ENCODE measurements around the gene FYN. TPM values are rescaled to one million over a fixed set of nuclear protein-coding genes. Genes with fewer than 3 reads are reported as not detected.

Gene FYN
- total RNA-seq, 1 donor, result 106 TPM

- no peaks in the 10 kb centered on the region for H3K9me3 ChIP-seq (ENCODE audit: low read depth, low read length)
- H3K27ac ChIP-seq (ENCODE audit: low read depth, low read length), result no peak overlapping the region
- H3K79me2 ChIP-seq (ENCODE audit: insufficient read depth, low read length), result peaks cover 32% of the 10 kb centered on the region
- H3K4me2 ChIP-seq (ENCODE audit: insufficient read depth, low read length), result no peak overlapping the region
- H3K4me3 ChIP-seq (ENCODE audit: insufficient read depth, low read length), result no peak overlapping the region
- no peak for TF ChIP-seq CTCF (IDR thresholded peaks at IDR 0.05; ENCODE audit: extremely low read depth, low read depth, low read length)
- H3K36me3 ChIP-seq (ENCODE audit: insufficient read depth, low read length), result peaks cover 38% of the 10 kb centered on the region
- H4K20me1 ChIP-seq (ENCODE audit: insufficient read depth, low read length), result peaks cover 2% of the 10 kb centered on the region
- H3K4me1 ChIP-seq (ENCODE audit: insufficient read depth, low read length), result peaks cover 18% of the 10 kb centered on the region
- no peak overlapping the region for H2AFZ ChIP-seq (ENCODE audit: low read length)
- no peak for DNase-seq (ENCODE audit: insufficient read length, low spot score, missing footprints)
- no peaks in the 10 kb centered on the region for H3K27me3 ChIP-seq (ENCODE audit: insufficient read depth, low read length)
These were observed 154.9 kb downstream of the FYN start for GRCh38 chr6:111718326-111718725.

DNA sequence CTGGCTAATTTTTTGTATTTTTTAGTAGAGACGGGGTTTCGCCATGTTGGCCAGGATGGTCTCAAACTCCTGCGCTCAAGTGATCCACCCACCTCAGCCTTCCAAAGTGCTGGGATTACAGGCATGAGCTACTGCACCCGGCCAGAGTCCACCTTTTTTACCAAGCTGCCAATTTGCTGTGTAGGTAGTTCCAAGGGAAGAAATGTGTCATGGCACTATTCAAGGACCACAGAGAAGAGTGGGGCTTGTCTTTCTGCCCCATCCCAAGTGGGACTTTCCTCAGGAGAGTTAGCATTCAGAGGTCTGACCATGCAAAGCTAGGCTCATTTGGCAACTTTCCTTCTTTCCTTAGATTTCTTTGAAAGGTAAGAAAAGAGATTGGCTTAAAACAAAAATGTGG is 155.6 kb downstream of the FYN start:
- Histone ChIP-seq H3K27me3 (ENCODE audit: insufficient read depth, low read length) (no peaks in the 10 kb centered on the region), H3K27ac (ENCODE audit: low read depth, low read length) (no peak overlapping the region), H3K4me3 (ENCODE audit: insufficient read depth, low read length) (no peak overlapping the region)

GRCh38 chr6:111716325-111716724 is 156.9 kb downstream of the FYN start:
- Histone ChIP-seq H3K79me2 (ENCODE audit: insufficient read depth, low read length) (peaks cover 32% of the 10 kb centered on the region), H3K27ac (ENCODE audit: low read depth, low read length) (no peak overlapping the region)

More for the DNA sequence above, 155.6 kb downstream of the FYN start:
- H3K4me1 ChIP-seq (ENCODE audit: insufficient read depth, low read length), result peaks cover 11% of the 10 kb centered on the region
- peaks cover 2% of the 10 kb centered on the region for H4K20me1 ChIP-seq (ENCODE audit: insufficient read depth, low read length)
- DNase-seq (ENCODE audit: insufficient read length, low spot score, missing footprints), result no peak
- no peaks in the 10 kb centered on the region for H3K9me3 ChIP-seq (ENCODE audit: low read depth, low read length)
- peaks cover 45% of the 10 kb centered on the region for H3K36me3 ChIP-seq (ENCODE audit: insufficient read depth, low read length)
- H3K4me2 ChIP-seq (ENCODE audit: insufficient read depth, low read length), result no peak overlapping the region
- peaks cover 32% of the 10 kb centered on the region for H3K79me2 ChIP-seq (ENCODE audit: insufficient read depth, low read length)
- TF ChIP-seq CTCF (IDR thresholded peaks at IDR 0.05; ENCODE audit: extremely low read depth, low read depth, low read length), result no peak
- H2AFZ ChIP-seq (ENCODE audit: low read length), result no peak overlapping the region

DNA sequence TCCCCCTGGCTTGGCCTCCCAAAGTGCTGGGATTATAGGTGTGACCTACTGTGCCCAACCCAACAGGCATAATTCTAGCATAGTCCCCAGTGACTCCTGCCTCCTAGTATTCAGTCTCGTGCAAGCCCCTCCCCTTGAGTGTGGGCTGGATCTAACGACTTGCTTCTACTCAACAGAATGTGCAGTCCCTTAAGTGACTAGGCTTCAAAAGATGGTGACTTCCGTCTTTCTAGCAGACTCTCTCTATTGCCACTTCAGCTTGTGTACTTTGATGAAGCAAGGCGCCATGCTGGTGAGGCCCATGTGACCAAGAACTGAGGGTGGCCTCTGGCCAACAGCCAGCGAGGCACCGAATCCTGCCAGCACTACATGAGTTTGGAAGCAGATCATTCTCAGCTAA is 157.9 kb downstream of the FYN start:
- Histone ChIP-seq H3K36me3 (ENCODE audit: insufficient read depth, low read length) (peaks cover 49% of the 10 kb centered on the region), H3K4me3 (ENCODE audit: insufficient read depth, low read length) (no peak overlapping the region)
- no peak for DNase-seq (ENCODE audit: insufficient read length, low spot score, missing footprints)

More at GRCh38 chr6:111716325-111716724, 156.9 kb downstream of the FYN start:
- no peak overlapping the region for H3K4me3 ChIP-seq (ENCODE audit: insufficient read depth, low read length)
- peaks cover 49% of the 10 kb centered on the region for H3K36me3 ChIP-seq (ENCODE audit: insufficient read depth, low read length)
- H3K9me3 ChIP-seq (ENCODE audit: low read depth, low read length), result no peaks in the 10 kb centered on the region
- H3K4me2 ChIP-seq (ENCODE audit: insufficient read depth, low read length), result no peak overlapping the region
- H2AFZ ChIP-seq (ENCODE audit: low read length), result no peak overlapping the region
- no peaks in the 10 kb centered on the region for H3K27me3 ChIP-seq (ENCODE audit: insufficient read depth, low read length)
- peaks cover 2% of the 10 kb centered on the region for H3K4me1 ChIP-seq (ENCODE audit: insufficient read depth, low read length)
- H4K20me1 ChIP-seq (ENCODE audit: insufficient read depth, low read length), result no peaks in the 10 kb centered on the region
- TF ChIP-seq CTCF (IDR thresholded peaks at IDR 0.05; ENCODE audit: extremely low read depth, low read depth, low read length), result no peak
- DNase-seq (ENCODE audit: insufficient read length, low spot score, missing footprints), result no peak

More for the DNA sequence above, 157.9 kb downstream of the FYN start:
- no peak overlapping the region for H3K27ac ChIP-seq (ENCODE audit: low read depth, low read length)
- no peaks in the 10 kb centered on the region for H3K27me3 ChIP-seq (ENCODE audit: insufficient read depth, low read length)
- H4K20me1 ChIP-seq (ENCODE audit: insufficient read depth, low read length), result no peaks in the 10 kb centered on the region
- H3K9me3 ChIP-seq (ENCODE audit: low read depth, low read length), result no peaks in the 10 kb centered on the region
- no peak for TF ChIP-seq CTCF (IDR thresholded peaks at IDR 0.05; ENCODE audit: extremely low read depth, low read depth, low read length)
- H3K79me2 ChIP-seq (ENCODE audit: insufficient read depth, low read length), result peaks cover 23% of the 10 kb centered on the region
- no peak overlapping the region for H3K4me2 ChIP-seq (ENCODE audit: insufficient read depth, low read length)
- H2AFZ ChIP-seq (ENCODE audit: low read length), result no peak overlapping the region
- H3K4me1 ChIP-seq (ENCODE audit: insufficient read depth, low read length), result peaks cover 3% of the 10 kb centered on the region
